Measurements from ENCODE around the gene CORO1C. TPM values are rescaled to one million over a fixed set of nuclear protein-coding genes. Genes with fewer than 3 reads are reported as not detected.
"Not testable (repeated sequence)": the region's sequence is repeated elsewhere in the genome, so short reads cannot be mapped to it uniquely, and the experiment has no call there.

The CORO1C gene
- total RNA-seq, 1 experiment from 2014 or later = 14.9 TPM

DNA sequence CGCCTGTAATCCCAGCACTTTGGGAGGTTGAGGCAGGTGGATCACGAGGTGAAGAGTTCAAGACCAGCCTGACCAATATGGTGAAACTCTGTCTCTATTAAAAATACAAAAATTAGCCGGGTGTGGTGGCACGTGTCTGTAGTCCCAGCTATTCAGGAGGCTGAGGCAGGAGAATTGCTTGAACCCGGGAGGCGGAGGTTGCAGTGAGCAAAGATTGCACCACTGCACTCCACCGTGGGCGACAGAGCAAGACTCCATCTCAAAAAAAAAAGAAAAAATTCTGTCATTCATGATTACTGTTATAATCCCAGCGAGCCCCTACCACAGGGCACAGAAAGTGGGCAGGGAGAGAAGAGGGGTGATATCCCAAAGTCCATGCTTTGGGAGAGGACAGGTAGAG lies 40.5 kb upstream of the CORO1C start:
- H3K36me3 ChIP-seq (ENCODE audit: insufficient read depth, low read length); H3K27me3 ChIP-seq (ENCODE audit: low read length); H3K9ac ChIP-seq (ENCODE audit: low read length); H4K20me1 ChIP-seq (ENCODE audit: insufficient read depth, low read depth, low read length); H3K79me2 ChIP-seq (ENCODE audit: low read length); H3K4me3 ChIP-seq (ENCODE audit: low read length); H3K4me2 ChIP-seq (ENCODE audit: low read depth, low read length, poor library complexity, severe bottlenecking); H3K9me2 ChIP-seq (replicated peaks; ENCODE audit: insufficient read depth, low read length); H3K27ac ChIP-seq (ENCODE audit: low read length); DNase-seq; H2AFZ ChIP-seq (ENCODE audit: low read length); H3K9me3 ChIP-seq (ENCODE audit: low read length): not testable (repeated sequence)
- peaks cover 13% of the 10 kb centered on the region for H3K4me1 ChIP-seq (ENCODE audit: low read length)

DNA sequence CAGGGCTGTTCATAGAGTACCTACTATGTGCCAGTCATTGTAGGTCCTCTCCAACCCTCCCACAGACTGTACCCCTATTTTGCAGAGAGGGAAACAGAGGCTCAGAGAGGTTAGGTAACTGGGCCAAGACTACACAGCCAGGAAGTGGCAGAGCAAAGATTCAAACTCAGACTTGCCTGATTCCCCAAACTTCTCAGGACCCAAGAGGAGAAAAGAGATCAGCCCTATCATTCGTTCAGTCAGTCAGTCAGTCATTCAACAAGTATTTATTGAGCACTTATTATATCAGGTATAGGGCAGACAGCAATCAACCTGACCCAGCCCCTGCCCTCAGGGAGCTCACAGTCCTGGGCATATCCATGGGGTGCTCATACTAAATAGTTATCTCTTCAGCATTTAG lies 39.6 kb upstream of the CORO1C start:
- Histone ChIP-seq H3K9ac (ENCODE audit: low read length) (no peak overlapping the region), H2AFZ (ENCODE audit: low read length) (no peak overlapping the region), H3K36me3 (ENCODE audit: insufficient read depth, low read length) (no peaks in the 10 kb centered on the region), H4K20me1 (ENCODE audit: insufficient read depth, low read depth, low read length) (no peaks in the 10 kb centered on the region), H3K9me2 (replicated peaks; ENCODE audit: insufficient read depth, low read length) (no peaks in the 10 kb centered on the region), H3K27me3 (ENCODE audit: low read length) (no peaks in the 10 kb centered on the region), H3K9me3 (ENCODE audit: low read length) (no peaks in the 10 kb centered on the region), H3K4me3 (ENCODE audit: low read length) (no peak overlapping the region), H3K27ac (ENCODE audit: low read length) (no peak overlapping the region), H3K4me1 (ENCODE audit: low read length) (peaks cover 13% of the 10 kb centered on the region), H3K79me2 (ENCODE audit: low read length) (no peaks in the 10 kb centered on the region), H3K4me2 (ENCODE audit: low read depth, low read length, poor library complexity, severe bottlenecking) (no peak overlapping the region)
- no peak for DNase-seq

DNA sequence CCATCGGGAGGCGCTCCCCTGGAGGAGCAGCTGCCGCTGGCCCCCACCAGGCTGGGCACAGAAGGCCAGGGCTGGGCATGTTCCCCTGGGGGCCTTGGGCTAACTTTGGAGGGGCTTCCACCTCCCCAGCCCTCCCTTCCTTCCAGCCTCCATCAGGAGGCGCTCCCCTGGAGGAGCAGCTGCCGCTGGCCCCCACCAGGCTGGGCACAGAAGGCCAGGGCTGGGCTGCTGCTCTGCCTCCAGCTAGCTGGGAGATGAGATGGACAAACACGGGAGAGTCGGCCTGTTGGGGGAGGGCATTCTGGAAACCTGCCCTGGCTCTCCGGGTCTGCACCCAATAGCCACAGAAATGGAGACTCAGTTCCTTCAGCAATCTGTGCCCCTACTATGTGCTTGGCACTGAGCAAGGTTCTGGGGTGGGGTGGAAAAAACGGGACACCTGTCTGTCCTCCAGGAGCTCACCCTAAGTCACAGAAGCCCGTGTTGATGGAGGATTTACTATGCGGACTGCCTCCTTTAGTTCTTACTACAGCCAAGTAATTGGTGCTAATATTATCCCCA lies 39.0 kb upstream of the CORO1C start:
- no peak overlapping the region for H3K9ac ChIP-seq (ENCODE audit: low read length)
- H3K36me3 ChIP-seq (ENCODE audit: insufficient read depth, low read length) = no peaks in the 10 kb centered on the region
- peaks cover 13% of the 10 kb centered on the region for H3K4me1 ChIP-seq (ENCODE audit: low read length)
- H4K20me1 ChIP-seq (ENCODE audit: insufficient read depth, low read depth, low read length) = no peaks in the 10 kb centered on the region
- no peak overlapping the region for H3K4me2 ChIP-seq (ENCODE audit: low read depth, low read length, poor library complexity, severe bottlenecking)
- no peaks in the 10 kb centered on the region for H3K27me3 ChIP-seq (ENCODE audit: low read length)
- H3K9me2 ChIP-seq (replicated peaks; ENCODE audit: insufficient read depth, low read length) = no peaks in the 10 kb centered on the region
- H3K27ac ChIP-seq (ENCODE audit: low read length) = no peak overlapping the region
- no peaks in the 10 kb centered on the region for H3K79me2 ChIP-seq (ENCODE audit: low read length)
- no peak overlapping the region for H2AFZ ChIP-seq (ENCODE audit: low read length)
- no peak overlapping the region for H3K4me3 ChIP-seq (ENCODE audit: low read length)
- no peak for DNase-seq
- H3K9me3 ChIP-seq (ENCODE audit: low read length) = no peaks in the 10 kb centered on the region

DNA sequence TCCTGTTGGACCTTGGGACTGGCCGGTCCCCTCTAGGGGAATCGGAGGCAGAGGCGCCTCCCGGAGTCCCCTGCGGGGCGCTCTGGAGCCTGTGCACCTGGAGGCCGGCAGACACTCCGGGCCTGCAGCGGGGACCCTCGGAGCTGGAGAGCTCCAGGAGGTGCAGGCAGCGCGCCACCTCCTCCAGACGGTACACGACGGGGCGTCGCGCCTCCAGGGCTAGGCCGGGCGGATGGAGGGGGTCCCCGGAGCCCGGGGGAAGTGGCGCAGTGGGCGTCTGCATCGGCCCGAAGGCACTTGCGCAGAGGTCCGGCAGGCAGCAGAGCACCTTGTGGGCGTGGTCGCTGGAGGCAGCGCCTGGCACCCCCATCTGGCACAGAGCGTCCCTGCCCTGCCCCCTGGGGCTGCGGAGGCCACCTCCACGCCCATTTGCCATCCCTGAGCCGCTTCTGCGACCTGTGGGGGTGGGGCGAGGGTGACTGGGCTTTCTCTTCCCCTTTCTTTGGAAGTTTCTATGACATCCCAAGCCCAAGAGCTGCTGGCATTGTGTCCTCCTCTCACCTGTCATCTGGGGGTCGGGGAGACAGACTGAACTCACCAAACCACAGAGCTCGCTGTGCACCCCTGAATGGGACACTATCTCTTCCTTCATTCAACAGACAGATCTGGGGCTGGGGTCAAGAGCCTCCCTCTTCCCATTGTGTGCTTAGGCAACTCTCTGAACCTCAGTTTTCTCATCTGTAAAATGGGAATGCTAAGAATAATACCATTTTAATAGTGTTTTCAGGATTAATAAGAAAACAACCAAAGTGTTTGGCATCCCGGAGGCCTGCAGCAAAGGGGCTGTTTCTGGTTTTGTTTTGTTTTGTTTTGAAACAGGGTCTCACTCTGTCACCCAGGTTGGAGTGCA lies 37.5 kb upstream of the CORO1C start:
- Histone ChIP-seq H2AFZ (ENCODE audit: low read length) (no peak overlapping the region), H3K4me2 (ENCODE audit: low read depth, low read length, poor library complexity, severe bottlenecking) (no peak overlapping the region)

DNA sequence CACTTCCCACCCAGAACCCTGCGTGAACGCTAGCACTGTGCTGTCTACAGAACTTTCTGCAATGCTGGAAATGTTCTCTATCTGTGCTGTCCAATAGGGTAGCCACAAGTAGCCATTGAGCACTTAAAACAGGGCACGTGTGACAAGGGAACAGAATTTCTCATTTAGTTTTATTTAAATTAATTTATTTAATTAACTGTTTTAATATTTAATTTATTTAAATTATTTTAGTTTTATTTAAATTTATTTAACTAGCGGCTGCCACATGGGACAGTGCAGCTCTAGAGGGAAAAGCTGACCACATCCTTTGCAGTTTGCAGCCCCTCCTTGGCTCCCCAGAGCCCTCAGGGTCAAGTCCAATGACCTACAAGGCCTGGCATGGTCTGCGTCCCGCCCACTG lies 35.0 kb upstream of the CORO1C start:
- Histone ChIP-seq H3K4me2 (ENCODE audit: low read depth, low read length, poor library complexity, severe bottlenecking) (no peak overlapping the region), H3K9ac (ENCODE audit: low read length) (no peak overlapping the region)
- DNase-seq = no peak

More for the DNA sequence above, 37.5 kb upstream of the CORO1C start:
- H3K9ac ChIP-seq (ENCODE audit: low read length) = no peak overlapping the region
- no peaks in the 10 kb centered on the region for H3K27me3 ChIP-seq (ENCODE audit: low read length)
- no peaks in the 10 kb centered on the region for H3K79me2 ChIP-seq (ENCODE audit: low read length)
- no peaks in the 10 kb centered on the region for H3K9me3 ChIP-seq (ENCODE audit: low read length)
- no peak overlapping the region for H3K27ac ChIP-seq (ENCODE audit: low read length)
- no peaks in the 10 kb centered on the region for H3K36me3 ChIP-seq (ENCODE audit: insufficient read depth, low read length)
- DNase-seq = no peak
- H3K4me1 ChIP-seq (ENCODE audit: low read length) = peaks cover 10% of the 10 kb centered on the region
- no peaks in the 10 kb centered on the region for H4K20me1 ChIP-seq (ENCODE audit: insufficient read depth, low read depth, low read length)
- no peaks in the 10 kb centered on the region for H3K9me2 ChIP-seq (replicated peaks; ENCODE audit: insufficient read depth, low read length)
- no peak overlapping the region for H3K4me3 ChIP-seq (ENCODE audit: low read length)

DNA sequence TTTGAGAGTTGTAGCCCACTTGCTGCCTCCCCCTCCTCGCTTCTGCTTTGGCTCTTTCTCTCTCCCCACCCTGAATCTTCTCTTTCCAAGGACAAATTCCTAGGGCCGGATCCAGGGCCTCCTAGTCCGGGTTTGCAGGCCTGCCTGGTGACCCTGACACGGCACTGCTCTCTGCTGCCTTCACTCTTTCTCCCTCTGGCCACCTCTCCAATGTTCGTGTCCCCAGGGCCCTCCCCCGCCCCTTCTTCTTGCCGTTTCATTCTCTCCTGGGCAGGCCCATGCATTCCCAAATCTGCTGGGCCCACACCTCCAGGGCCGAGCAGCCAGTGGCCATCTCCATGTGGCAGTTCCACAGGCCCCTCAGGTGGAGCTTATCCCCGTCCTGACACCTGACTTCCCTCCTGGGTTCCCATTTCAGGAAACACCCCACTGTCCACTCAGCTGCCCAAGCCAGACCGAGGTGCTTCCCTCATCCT lies 34.0 kb upstream of the CORO1C start:
- Histone ChIP-seq H3K79me2 (ENCODE audit: low read length) (no peaks in the 10 kb centered on the region), H3K9me3 (ENCODE audit: low read length) (no peaks in the 10 kb centered on the region), H3K4me2 (ENCODE audit: low read depth, low read length, poor library complexity, severe bottlenecking) (no peak overlapping the region), H3K4me3 (ENCODE audit: low read length) (no peak overlapping the region), H3K9ac (ENCODE audit: low read length) (no peak overlapping the region), H3K4me1 (ENCODE audit: low read length) (peaks cover 6% of the 10 kb centered on the region; the same call in 1 of the 2 replicates), H3K9me2 (replicated peaks; ENCODE audit: insufficient read depth, low read length) (no peaks in the 10 kb centered on the region), H3K36me3 (ENCODE audit: insufficient read depth, low read length) (no peaks in the 10 kb centered on the region), H3K27ac (ENCODE audit: low read length) (no peak overlapping the region), H3K27me3 (ENCODE audit: low read length) (no peaks in the 10 kb centered on the region), H4K20me1 (ENCODE audit: insufficient read depth, low read depth, low read length) (no peaks in the 10 kb centered on the region), H2AFZ (ENCODE audit: low read length) (no peak overlapping the region)
- DNase-seq = no peak

More for the DNA sequence above, 35.0 kb upstream of the CORO1C start:
- no peak overlapping the region for H3K27ac ChIP-seq (ENCODE audit: low read length)
- no peaks in the 10 kb centered on the region for H3K27me3 ChIP-seq (ENCODE audit: low read length)
- no peaks in the 10 kb centered on the region for H3K79me2 ChIP-seq (ENCODE audit: low read length)
- no peaks in the 10 kb centered on the region for H3K9me2 ChIP-seq (replicated peaks; ENCODE audit: insufficient read depth, low read length)
- no peak overlapping the region for H3K4me3 ChIP-seq (ENCODE audit: low read length)
- H2AFZ ChIP-seq (ENCODE audit: low read length) = no peak overlapping the region
- no peaks in the 10 kb centered on the region for H3K36me3 ChIP-seq (ENCODE audit: insufficient read depth, low read length)
- H3K9me3 ChIP-seq (ENCODE audit: low read length) = no peaks in the 10 kb centered on the region
- peaks cover 6% of the 10 kb centered on the region; the same call in 1 of the 2 replicates for H3K4me1 ChIP-seq (ENCODE audit: low read length)
- H4K20me1 ChIP-seq (ENCODE audit: insufficient read depth, low read depth, low read length) = no peaks in the 10 kb centered on the region

DNA sequence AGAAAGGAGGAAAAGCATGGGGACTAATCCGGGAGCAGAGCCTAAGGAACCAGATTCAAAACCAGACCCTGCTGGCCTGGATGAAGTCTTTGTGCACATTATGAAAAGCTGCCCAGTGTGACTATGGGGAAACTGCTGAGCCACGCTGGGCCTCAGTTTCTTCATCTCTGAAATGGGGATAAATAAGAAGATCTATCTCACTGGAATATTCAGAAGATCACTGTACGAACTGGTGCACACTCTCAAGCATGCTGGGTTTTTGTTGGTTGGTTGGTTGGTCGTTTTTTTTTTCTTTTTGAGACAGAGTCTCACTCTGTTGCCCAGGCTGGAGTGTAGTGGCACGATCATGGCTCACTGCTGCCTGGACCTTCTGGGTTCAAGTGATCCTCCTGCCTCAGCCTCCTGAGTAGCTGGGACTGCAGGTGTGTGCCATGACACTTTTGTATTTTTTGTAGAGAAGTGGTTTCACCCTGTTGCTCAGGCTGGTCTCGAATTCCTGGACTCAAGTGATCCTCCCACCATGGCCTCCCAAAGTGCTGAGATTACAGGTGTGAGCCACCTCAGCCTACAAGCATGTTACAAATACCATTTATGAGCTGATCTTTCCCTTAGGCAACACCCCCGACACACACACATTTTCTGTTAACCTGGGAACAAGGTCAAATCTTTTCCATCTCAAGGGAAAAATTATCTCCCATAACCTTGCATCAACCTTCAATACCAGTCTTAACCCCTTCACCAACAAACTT lies 33.4 kb upstream of the CORO1C start:
- Histone ChIP-seq H3K27me3 (ENCODE audit: low read length) (no peaks in the 10 kb centered on the region), H3K9me3 (ENCODE audit: low read length) (no peaks in the 10 kb centered on the region), H3K9me2 (replicated peaks; ENCODE audit: insufficient read depth, low read length) (no peaks in the 10 kb centered on the region), H4K20me1 (ENCODE audit: insufficient read depth, low read depth, low read length) (no peaks in the 10 kb centered on the region), H3K4me2 (ENCODE audit: low read depth, low read length, poor library complexity, severe bottlenecking) (no peak overlapping the region), H3K27ac (ENCODE audit: low read length) (no peak overlapping the region), H3K36me3 (ENCODE audit: insufficient read depth, low read length) (no peaks in the 10 kb centered on the region), H3K79me2 (ENCODE audit: low read length) (no peaks in the 10 kb centered on the region), H3K4me1 (ENCODE audit: low read length) (peaks cover 6% of the 10 kb centered on the region; the same call in 1 of the 2 replicates), H2AFZ (ENCODE audit: low read length) (no peak overlapping the region), H3K4me3 (ENCODE audit: low read length) (no peak overlapping the region), H3K9ac (ENCODE audit: low read length) (no peak overlapping the region)
- no peak for DNase-seq

DNA sequence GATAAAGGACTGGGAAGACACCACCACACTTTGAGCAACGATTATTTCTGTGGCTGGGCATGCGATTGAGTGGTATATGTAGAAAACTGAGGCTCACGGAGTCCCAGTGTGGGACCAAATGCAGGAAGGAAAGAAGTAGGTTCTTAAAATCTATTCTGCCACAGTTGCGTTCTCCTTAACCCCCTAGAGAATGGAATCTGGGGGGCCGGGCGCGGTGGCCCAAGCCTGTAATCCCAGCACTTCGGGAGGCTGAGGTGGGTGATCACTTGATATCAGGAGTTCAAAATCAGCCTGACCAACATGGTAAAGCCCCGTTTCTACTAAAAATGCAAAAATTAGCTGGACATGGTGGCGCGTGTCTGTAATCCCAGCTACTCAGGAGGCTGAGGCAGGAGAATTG lies 29.9 kb upstream of the CORO1C start:
- Histone ChIP-seq H3K9me3 (ENCODE audit: low read length) (no peaks in the 10 kb centered on the region), H3K79me2 (ENCODE audit: low read length) (no peaks in the 10 kb centered on the region), H3K27ac (ENCODE audit: low read length) (no peak overlapping the region), H3K9ac (ENCODE audit: low read length) (no peak overlapping the region), H3K9me2 (replicated peaks; ENCODE audit: insufficient read depth, low read length) (no peaks in the 10 kb centered on the region), H2AFZ (ENCODE audit: low read length) (no peak overlapping the region), H3K27me3 (ENCODE audit: low read length) (no peaks in the 10 kb centered on the region), H3K4me2 (ENCODE audit: low read depth, low read length, poor library complexity, severe bottlenecking) (no peak overlapping the region), H3K36me3 (ENCODE audit: insufficient read depth, low read length) (no peaks in the 10 kb centered on the region), H4K20me1 (ENCODE audit: insufficient read depth, low read depth, low read length) (no peaks in the 10 kb centered on the region), H3K4me1 (ENCODE audit: low read length) (no peaks in the 10 kb centered on the region), H3K4me3 (ENCODE audit: low read length) (no peak overlapping the region)
- DNase-seq = no peak

Measured in Karpas-422 (cell line).